ENCODE data around the gene SPATS2L.

GRCh38 chr2:200456567-200456966 is 150.1 kb downstream of the SPATS2L start:
- TF ChIP-seq POLR2AphosphoS5 (IDR thresholded peaks at IDR 0.05) (no peak), CTCF (IDR thresholded peaks at IDR 0.05) (no peak), POLR2A (IDR thresholded peaks at IDR 0.05; ENCODE audit: low read depth) (no peak), EP300 (IDR thresholded peaks at IDR 0.05) (no peak)

Data from esophagus muscularis mucosa (tissue), 4 donors.